ENCODE measurements around the gene LRRC2.
A peak's percentile ranks its signal among the peaks of the same experiment; 100 is the strongest.
"Not testable (repeated sequence)": the region's sequence is repeated elsewhere in the genome, so short reads cannot be mapped to it uniquely, and the experiment has no call there.

Gene LRRC2

GRCh38 chr3:46552538-46552937 is 13.6 kb downstream of the LRRC2 start:
- DNase-seq (ENCODE audit: low read depth): no peak

- no peak for DNase-seq (ENCODE audit: low read depth)
Observed at GRCh38 chr3:46551615-46552014, 14.5 kb downstream of the LRRC2 start.

GRCh38 chr3:46549989-46550388 is 16.1 kb downstream of the LRRC2 start:
- DNase-seq (ENCODE audit: low read depth): no peak

- DNase-seq (ENCODE audit: low read depth): no peak
Observed at GRCh38 chr3:46549408-46549904, 16.6 kb downstream of the LRRC2 start.

- not testable (repeated sequence) for DNase-seq (ENCODE audit: low read depth)
Observed at GRCh38 chr3:46548611-46549010, 17.5 kb downstream of the LRRC2 start.

- DNase-seq (ENCODE audit: low read depth): no peak
Observed at GRCh38 chr3:46546896-46547440, 19.1 kb downstream of the LRRC2 start.

GRCh38 chr3:46545818-46546630 is 20.1 kb downstream of the LRRC2 start:
- DNase-seq (ENCODE audit: low read depth): no peak

GRCh38 chr3:46544771-46545503 is 21.2 kb downstream of the LRRC2 start:
- no peak for DNase-seq (ENCODE audit: low read depth)

- no peak for DNase-seq (ENCODE audit: low read depth)
Observed at GRCh38 chr3:46542801-46543201, 23.3 kb downstream of the LRRC2 start.

GRCh38 chr3:46542344-46542743 is 23.8 kb downstream of the LRRC2 start:
- no peak for DNase-seq (ENCODE audit: low read depth)

GRCh38 chr3:46541835-46542234 is 24.3 kb downstream of the LRRC2 start:
- DNase-seq (ENCODE audit: low read depth): no peak

GRCh38 chr3:46540550-46540949 is 25.6 kb downstream of the LRRC2 start:
- no peak for DNase-seq (ENCODE audit: low read depth)

- no peak for DNase-seq (ENCODE audit: low read depth)
Observed at GRCh38 chr3:46539443-46540005, 26.6 kb downstream of the LRRC2 start.

- peak; percentile 84 for DNase-seq (ENCODE audit: low read depth)
Observed at GRCh38 chr3:46538803-46539442, 27.2 kb downstream of the LRRC2 start.

GRCh38 chr3:46538425-46538802 is 27.7 kb downstream of the LRRC2 start:
- DNase-seq (ENCODE audit: low read depth): not testable (repeated sequence)

- DNase-seq (ENCODE audit: low read depth): no peak
Observed at GRCh38 chr3:46537779-46538178, 28.3 kb downstream of the LRRC2 start.

- no peak for DNase-seq (ENCODE audit: low read depth)
Observed at GRCh38 chr3:46537316-46537715, 28.8 kb downstream of the LRRC2 start.

- no peak for DNase-seq (ENCODE audit: low read depth)
Observed at GRCh38 chr3:46536758-46537157, 29.3 kb downstream of the LRRC2 start.

GRCh38 chr3:46535746-46536145 is 30.4 kb downstream of the LRRC2 start:
- DNase-seq (ENCODE audit: low read depth): no peak

GRCh38 chr3:46533091-46533490 is 33.0 kb downstream of the LRRC2 start:
- DNase-seq (ENCODE audit: low read depth): no peak

GRCh38 chr3:46527239-46527638 is 38.9 kb downstream of the LRRC2 start:
- no peak for DNase-seq (ENCODE audit: low read depth)

- no peak for DNase-seq (ENCODE audit: low read depth)
Observed at GRCh38 chr3:46524832-46525231, 41.3 kb downstream of the LRRC2 start.
